ENCODE measurements around the gene NOLC1.
A peak's percentile ranks its signal among the peaks of the same experiment; 100 is the strongest.

NOLC1 gene

GRCh38 chr10:102121739-102122372 is 30.3 kb upstream of the NOLC1 start:
- peak; percentile 48 for DNase-seq (ENCODE audit: low spot score)

GRCh38 chr10:102122450-102122849 is 29.7 kb upstream of the NOLC1 start:
- no peak for DNase-seq (ENCODE audit: low spot score)

- DNase-seq (ENCODE audit: low spot score), result no peak
These were observed 29.0 kb upstream of the NOLC1 start for GRCh38 chr10:102123223-102123622.

- no peak for DNase-seq (ENCODE audit: low spot score)
These were observed 20.7 kb upstream of the NOLC1 start for GRCh38 chr10:102131286-102132170.

- DNase-seq (ENCODE audit: low spot score), result no peak
These were observed 20.0 kb upstream of the NOLC1 start for GRCh38 chr10:102132193-102132562.

- peak; percentile 97 for DNase-seq (ENCODE audit: low spot score)
These were observed 19.4 kb upstream of the NOLC1 start, which contains the start of gene PPRC1 for GRCh38 chr10:102132563-102133372. TSS of gene PPRC1 (plus strand) at chr10:102133040. CDS start at chr10:102133069, 29 bp downstream.

- peak; percentile 75 for DNase-seq (ENCODE audit: low spot score)
These were observed 18.6 kb upstream of the NOLC1 start for GRCh38 chr10:102133373-102134195.

GRCh38 chr10:102134416-102134815 is 17.8 kb upstream of the NOLC1 start:
- DNase-seq (ENCODE audit: low spot score), result no peak

- DNase-seq (ENCODE audit: low spot score), result no peak
These were observed 16.1 kb upstream of the NOLC1 start for GRCh38 chr10:102135956-102136526.

GRCh38 chr10:102139281-102140110 is 12.7 kb upstream of the NOLC1 start:
- no peak for DNase-seq (ENCODE audit: low spot score)

- DNase-seq (ENCODE audit: low spot score), result no peak
These were observed 12.0 kb upstream of the NOLC1 start for GRCh38 chr10:102140218-102140617.

- no peak for DNase-seq (ENCODE audit: low spot score)
These were observed 11.2 kb upstream of the NOLC1 start for GRCh38 chr10:102140913-102141540.

- DNase-seq (ENCODE audit: low spot score), result no peak
These were observed 10.5 kb upstream of the NOLC1 start for GRCh38 chr10:102141583-102142107.

GRCh38 chr10:102146971-102147428 is 5.2 kb upstream of the NOLC1 start:
- no peak for DNase-seq (ENCODE audit: low spot score)

GRCh38 chr10:102147561-102147960 is 4.6 kb upstream of the NOLC1 start:
- DNase-seq (ENCODE audit: low spot score), result no peak

GRCh38 chr10:102148275-102148674 is 3.9 kb upstream of the NOLC1 start:
- no peak for DNase-seq (ENCODE audit: low spot score)

- no peak for DNase-seq (ENCODE audit: low spot score)
These were observed 1.0 kb upstream of the NOLC1 start for GRCh38 chr10:102150970-102151773.

- no peak for DNase-seq (ENCODE audit: low spot score)
These were observed 329 bp downstream of the NOLC1 start for GRCh38 chr10:102152545-102152890.
